ENCODE results near the gene SERGEF.

SERGEF gene

DNA sequence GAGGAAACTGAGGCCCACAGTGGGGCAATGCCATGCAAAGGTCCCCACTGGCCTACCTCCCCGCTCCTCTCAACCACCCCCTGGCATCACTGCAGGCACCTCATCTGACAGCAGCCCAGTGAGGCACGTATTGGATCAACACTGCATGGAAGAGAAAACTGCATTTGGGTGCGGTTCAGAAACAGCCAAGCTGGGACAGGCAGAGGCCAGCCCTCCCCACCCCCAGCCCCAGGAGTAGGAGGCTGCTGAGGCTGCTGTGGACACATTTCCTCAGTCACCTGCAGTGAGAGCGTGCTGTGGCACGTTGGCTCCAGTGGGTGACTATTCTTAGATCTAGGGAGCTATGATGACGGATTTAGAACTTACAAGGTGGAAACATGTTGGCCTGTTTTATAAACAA, 214.6 kb downstream of the SERGEF start:
- H3K9me3 ChIP-seq (ENCODE audit: control insufficient read depth, insufficient read depth, low read length) = no peaks in the 10 kb centered on the region
- H4K20me1 ChIP-seq (ENCODE audit: control insufficient read depth, insufficient read depth, low read depth, low read length) = no peaks in the 10 kb centered on the region
- H3K27me3 ChIP-seq (ENCODE audit: control insufficient read depth, low read length) = no peaks in the 10 kb centered on the region
- H3K79me2 ChIP-seq (ENCODE audit: control insufficient read depth, low read length) = no peaks in the 10 kb centered on the region
- H3K4me2 ChIP-seq (ENCODE audit: low read length) = no peak overlapping the region
- no peak overlapping the region for H3K4me3 ChIP-seq (ENCODE audit: low read length)
- no peak for TF ChIP-seq EZH2phosphoT487 (IDR thresholded peaks at IDR 0.05; ENCODE audit: borderline replicate concordance, low read length)
- TF ChIP-seq, protein P1, sequence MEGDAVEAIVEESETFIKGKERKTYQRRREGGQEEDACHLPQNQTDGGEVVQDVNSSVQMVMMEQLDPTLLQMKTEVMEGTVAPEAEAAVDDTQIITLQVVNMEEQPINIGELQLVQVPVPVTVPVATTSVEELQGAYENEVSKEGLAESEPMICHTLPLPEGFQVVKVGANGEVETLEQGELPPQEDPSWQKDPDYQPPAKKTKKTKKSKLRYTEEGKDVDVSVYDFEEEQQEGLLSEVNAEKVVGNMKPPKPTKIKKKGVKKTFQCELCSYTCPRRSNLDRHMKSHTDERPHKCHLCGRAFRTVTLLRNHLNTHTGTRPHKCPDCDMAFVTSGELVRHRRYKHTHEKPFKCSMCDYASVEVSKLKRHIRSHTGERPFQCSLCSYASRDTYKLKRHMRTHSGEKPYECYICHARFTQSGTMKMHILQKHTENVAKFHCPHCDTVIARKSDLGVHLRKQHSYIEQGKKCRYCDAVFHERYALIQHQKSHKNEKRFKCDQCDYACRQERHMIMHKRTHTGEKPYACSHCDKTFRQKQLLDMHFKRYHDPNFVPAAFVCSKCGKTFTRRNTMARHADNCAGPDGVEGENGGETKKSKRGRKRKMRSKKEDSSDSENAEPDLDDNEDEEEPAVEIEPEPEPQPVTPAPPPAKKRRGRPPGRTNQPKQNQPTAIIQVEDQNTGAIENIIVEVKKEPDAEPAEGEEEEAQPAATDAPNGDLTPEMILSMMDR (IDR thresholded peaks at IDR 0.05; ENCODE audit: low read depth, low read length, poor library complexity, severe bottlenecking) = no peak
- H3F3A ChIP-seq (ENCODE audit: control insufficient read depth, insufficient read depth) = no peaks in the 10 kb centered on the region
- H3K27ac ChIP-seq (ENCODE audit: low read depth, low read length) = no peak overlapping the region
- H3K9me2 ChIP-seq (replicated peaks; ENCODE audit: control insufficient read depth, low read length) = no peaks in the 10 kb centered on the region
- no peaks in the 10 kb centered on the region for H3K36me3 ChIP-seq (ENCODE audit: control insufficient read depth, low read length)
- no peaks in the 10 kb centered on the region for H3K4me1 ChIP-seq (ENCODE audit: control insufficient read depth, low read length)

DNA sequence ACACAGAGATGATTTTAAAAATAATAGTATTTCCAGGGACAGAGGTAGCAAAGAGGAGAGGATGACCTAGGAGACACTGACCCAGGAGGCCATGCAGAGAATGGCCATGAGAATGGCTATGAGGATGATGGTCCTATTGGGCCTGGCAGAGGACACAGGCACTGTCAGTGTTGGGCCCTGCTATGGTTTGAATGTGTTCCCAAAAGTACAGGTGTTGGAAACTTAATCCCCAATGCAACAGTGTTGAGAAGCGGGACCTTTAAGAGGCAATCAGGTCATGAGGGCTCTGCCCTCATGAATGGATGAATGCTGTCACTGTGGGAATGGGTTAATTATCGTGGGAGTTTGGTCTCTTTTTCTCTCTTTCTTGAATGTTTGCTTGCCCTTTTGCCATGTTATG, 216.7 kb downstream of the SERGEF start:
- no peak for TF ChIP-seq EZH2phosphoT487 (IDR thresholded peaks at IDR 0.05; ENCODE audit: borderline replicate concordance, low read length)
- TF ChIP-seq, protein P1 (IDR thresholded peaks at IDR 0.05; ENCODE audit: low read depth, low read length, poor library complexity, severe bottlenecking) = no peak
- H3K4me1 ChIP-seq (ENCODE audit: control insufficient read depth, low read length) = no peaks in the 10 kb centered on the region
- H3K9me2 ChIP-seq (replicated peaks; ENCODE audit: control insufficient read depth, low read length) = no peaks in the 10 kb centered on the region
- no peak overlapping the region for H3K4me2 ChIP-seq (ENCODE audit: low read length)
- H3K27me3 ChIP-seq (ENCODE audit: control insufficient read depth, low read length) = no peaks in the 10 kb centered on the region
- H3K4me3 ChIP-seq (ENCODE audit: low read length) = no peak overlapping the region
- H3K36me3 ChIP-seq (ENCODE audit: control insufficient read depth, low read length) = no peaks in the 10 kb centered on the region
- H3K79me2 ChIP-seq (ENCODE audit: control insufficient read depth, low read length) = no peaks in the 10 kb centered on the region
- H3K27ac ChIP-seq (ENCODE audit: low read depth, low read length) = no peak overlapping the region
- H4K20me1 ChIP-seq (ENCODE audit: control insufficient read depth, insufficient read depth, low read depth, low read length) = no peaks in the 10 kb centered on the region
- no peaks in the 10 kb centered on the region for H3K9me3 ChIP-seq (ENCODE audit: control insufficient read depth, insufficient read depth, low read length)
- no peaks in the 10 kb centered on the region for H3F3A ChIP-seq (ENCODE audit: control insufficient read depth, insufficient read depth)

DNA sequence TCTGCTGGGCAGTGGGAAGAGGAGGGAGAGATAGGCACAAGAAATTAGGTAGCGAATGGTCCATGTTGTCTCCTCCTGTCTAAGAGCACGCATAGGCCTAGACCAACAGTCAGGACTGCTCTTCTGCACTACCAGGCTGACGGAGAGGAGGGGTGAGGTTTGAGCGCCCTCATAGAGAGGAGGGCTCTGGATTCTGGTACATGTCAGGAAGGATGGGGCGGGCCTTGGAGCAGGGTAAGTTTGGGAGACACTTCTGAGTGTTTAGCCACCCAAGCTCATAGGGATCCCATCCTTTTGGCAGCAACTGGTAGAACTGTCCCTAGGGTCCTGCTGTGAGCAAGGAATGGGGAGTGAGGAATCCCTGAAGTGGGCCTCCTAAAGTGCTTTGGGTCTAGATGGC, 217.9 kb downstream of the SERGEF start:
- Histone ChIP-seq H3K9me3 (ENCODE audit: control insufficient read depth, insufficient read depth, low read length) (no peaks in the 10 kb centered on the region), H3F3A (ENCODE audit: control insufficient read depth, insufficient read depth) (no peaks in the 10 kb centered on the region), H3K9me2 (replicated peaks; ENCODE audit: control insufficient read depth, low read length) (no peaks in the 10 kb centered on the region), H3K27me3 (ENCODE audit: control insufficient read depth, low read length) (no peaks in the 10 kb centered on the region), H3K27ac (ENCODE audit: low read depth, low read length) (no peak overlapping the region), H4K20me1 (ENCODE audit: control insufficient read depth, insufficient read depth, low read depth, low read length) (no peaks in the 10 kb centered on the region), H3K4me2 (ENCODE audit: low read length) (no peak overlapping the region), H3K4me1 (ENCODE audit: control insufficient read depth, low read length) (no peaks in the 10 kb centered on the region), H3K36me3 (ENCODE audit: control insufficient read depth, low read length) (no peaks in the 10 kb centered on the region), H3K79me2 (ENCODE audit: control insufficient read depth, low read length) (no peaks in the 10 kb centered on the region), H3K4me3 (ENCODE audit: low read length) (no peak overlapping the region)
- TF ChIP-seq, protein P1 (IDR thresholded peaks at IDR 0.05; ENCODE audit: low read depth, low read length, poor library complexity, severe bottlenecking) = no peak
- no peak for TF ChIP-seq EZH2phosphoT487 (IDR thresholded peaks at IDR 0.05; ENCODE audit: borderline replicate concordance, low read length)
